SH-SY5Y (cell line): ENCODE results near the gene ELMOD3.

Experiments used
- GATA2 ChIP-seq: IDR thresholded peaks from 2 replicates; pipeline ENCODE4 v1.6.1; 2011; ENCODE audit warnings: mild to moderate bottlenecking, low read depth, low read length
- GATA3 ChIP-seq: IDR thresholded peaks from 2 replicates; pipeline ENCODE4 v1.6.1; 2011; ENCODE audit warnings: low read depth, mild to moderate bottlenecking, low read length, moderate library complexity

GRCh38 chr2:85312404-85312803 is 42.2 kb upstream of the ELMOD3 start:
- no peak for TF ChIP-seq GATA3
- no peak for TF ChIP-seq GATA2
